Neural progenitor cell (in vitro differentiated cells): ENCODE measurements around the gene GAB2.

ENCODE experiments used
- EZH2 ChIP-seq: fragments of 200-600 bp; sonication (generic); IDR thresholded peaks from 2 replicates; pipeline ENCODE4 v1.6.1; 2017; ENCODE audit warnings: antibody characterized with exemption, mild to moderate bottlenecking, moderate library complexity
- EZH2phosphoT487 ChIP-seq: fragments of 200-600 bp; sonication (generic); IDR thresholded peaks from 2 replicates; pipeline ENCODE4 v1.6.1; 2017; ENCODE audit warnings: antibody characterized with exemption
- TF ChIP-seq, protein P1 (sequence below): fragments of 200-600 bp; sonication (generic); IDR thresholded peaks from 2 replicates; pipeline ENCODE4 v1.5.1; 2017; ENCODE audit warnings: antibody characterized with exemption, mild to moderate bottlenecking

DNA sequence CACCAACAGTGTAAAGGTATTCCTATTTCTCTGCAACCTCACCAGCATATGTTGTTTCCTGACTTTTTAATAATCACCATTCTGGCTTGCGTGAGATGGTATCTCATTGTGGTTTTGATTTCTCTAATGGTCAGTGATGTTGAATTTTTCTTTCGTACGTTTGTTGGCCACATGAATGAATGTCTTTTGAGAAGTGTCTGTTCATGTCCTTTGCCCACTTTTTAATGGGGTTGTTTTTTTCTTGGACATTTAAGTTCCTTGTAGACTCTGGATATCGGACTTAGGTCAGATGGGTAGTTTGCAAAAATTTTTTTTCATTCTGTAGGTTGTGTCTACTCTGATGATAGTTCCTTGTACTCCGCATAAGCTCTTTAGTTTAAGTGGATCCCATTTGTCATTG, 206.1 kb downstream of the GAB2 start:
- TF ChIP-seq, protein P1, sequence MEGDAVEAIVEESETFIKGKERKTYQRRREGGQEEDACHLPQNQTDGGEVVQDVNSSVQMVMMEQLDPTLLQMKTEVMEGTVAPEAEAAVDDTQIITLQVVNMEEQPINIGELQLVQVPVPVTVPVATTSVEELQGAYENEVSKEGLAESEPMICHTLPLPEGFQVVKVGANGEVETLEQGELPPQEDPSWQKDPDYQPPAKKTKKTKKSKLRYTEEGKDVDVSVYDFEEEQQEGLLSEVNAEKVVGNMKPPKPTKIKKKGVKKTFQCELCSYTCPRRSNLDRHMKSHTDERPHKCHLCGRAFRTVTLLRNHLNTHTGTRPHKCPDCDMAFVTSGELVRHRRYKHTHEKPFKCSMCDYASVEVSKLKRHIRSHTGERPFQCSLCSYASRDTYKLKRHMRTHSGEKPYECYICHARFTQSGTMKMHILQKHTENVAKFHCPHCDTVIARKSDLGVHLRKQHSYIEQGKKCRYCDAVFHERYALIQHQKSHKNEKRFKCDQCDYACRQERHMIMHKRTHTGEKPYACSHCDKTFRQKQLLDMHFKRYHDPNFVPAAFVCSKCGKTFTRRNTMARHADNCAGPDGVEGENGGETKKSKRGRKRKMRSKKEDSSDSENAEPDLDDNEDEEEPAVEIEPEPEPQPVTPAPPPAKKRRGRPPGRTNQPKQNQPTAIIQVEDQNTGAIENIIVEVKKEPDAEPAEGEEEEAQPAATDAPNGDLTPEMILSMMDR = no peak
- TF ChIP-seq EZH2phosphoT487 (no peak), EZH2 (no peak)
